Neural progenitor cell (in vitro differentiated cells): ENCODE measurements around the gene KANK4.

ENCODE experiments used
- CTCF ChIP-seq: fragments of 200-600 bp; sonication (generic); IDR thresholded peaks from 2 replicates; pipeline ENCODE4 v1.5.1; 2017; ENCODE audit warnings: antibody characterized with exemption, mild to moderate bottlenecking
- EZH2 ChIP-seq: fragments of 200-600 bp; sonication (generic); IDR thresholded peaks from 2 replicates; pipeline ENCODE4 v1.6.1; 2017; ENCODE audit warnings: antibody characterized with exemption, mild to moderate bottlenecking, moderate library complexity

DNA sequence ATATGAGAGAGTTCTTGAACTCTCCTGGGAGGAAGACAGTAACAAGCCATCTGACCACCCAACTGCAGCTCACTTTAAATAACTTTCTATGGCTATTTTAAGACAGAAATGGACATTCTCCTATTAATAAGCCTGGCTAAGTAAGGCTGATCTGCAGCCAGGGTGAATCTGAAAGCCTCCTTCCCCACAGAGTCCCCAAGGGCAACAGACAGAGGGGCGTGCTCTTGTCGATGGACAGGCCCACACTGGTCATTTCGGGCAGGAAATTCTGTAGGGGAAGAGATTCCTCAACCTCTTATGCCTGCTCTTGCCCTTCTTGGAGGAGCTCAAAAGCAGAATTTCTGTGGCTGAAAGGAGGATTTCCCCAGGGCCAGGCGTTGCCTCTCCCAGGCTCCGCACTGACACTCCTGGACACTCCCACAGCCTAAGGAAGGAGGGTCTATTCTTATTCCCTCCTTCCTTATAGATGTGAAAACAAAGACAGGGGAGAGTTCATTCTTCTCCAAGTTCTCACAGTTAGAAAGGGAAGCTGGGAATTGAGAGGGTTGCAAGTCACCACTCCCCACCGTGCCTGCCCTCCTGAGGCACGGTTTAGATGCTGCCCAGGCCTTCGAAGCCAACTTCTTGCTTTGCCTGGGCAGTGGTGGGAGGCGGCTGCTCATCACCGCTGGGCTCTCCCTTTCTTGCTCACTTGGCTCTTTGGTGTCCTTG is 17.9 kb upstream of the KANK4 start:
- TF ChIP-seq EZH2 (no peak), CTCF (no peak)
